HepG2 (cell line): ENCODE measurements around the gene BPIFB2. TPM values are rescaled to one million over a fixed set of nuclear protein-coding genes. Genes with fewer than 3 reads are reported as not detected.

Experiments
- ADNP ChIP-seq: sonication (generic); formaldehyde crosslinking; IDR thresholded peaks from 2 replicates; pipeline ENCODE4 v1.4.0; 2020; ENCODE audit warnings: missing genetic modification reagents
- ATM ChIP-seq: fragments of 450-650 bp; IDR thresholded peaks from 2 replicates; pipeline ENCODE4 v1.7.1; 2017; ENCODE audit warnings: mild to moderate bottlenecking, borderline replicate concordance
- CBFB ChIP-seq: sonication (generic); formaldehyde crosslinking; IDR thresholded peaks from 2 replicates; pipeline ENCODE4 v1.4.0; 2020; ENCODE audit warnings: missing genetic modification reagents
- CCDC6 ChIP-seq: sonication (generic); formaldehyde crosslinking; IDR thresholded peaks from 2 replicates; pipeline ENCODE4 v1.8.1; 2022; ENCODE audit warnings: mild to moderate bottlenecking, missing genetic modification reagents, moderate library complexity
- CREB1 ChIP-seq, 2 experiments: fragments of 450-650 bp in 1 of 2; IDR thresholded peaks; 2 replicates each; pipeline ENCODE4 v1.6.1; 2016 to 2017; ENCODE audit warnings: control low read depth in 1 of 2, mild to moderate bottlenecking in 1 of 2, missing compliant biosample characterization in 1 of 2, missing genetic modification characterization in 1 of 2
- DNMT1 ChIP-seq: sonication (generic); formaldehyde crosslinking; IDR thresholded peaks from 2 replicates; pipeline ENCODE4 v1.5.1; 2020; ENCODE audit warnings: mild to moderate bottlenecking, missing genetic modification reagents
- MTF1 ChIP-seq: sonication (generic); formaldehyde crosslinking; IDR thresholded peaks from 2 replicates; pipeline ENCODE4 v1.5.0; 2020; ENCODE audit warnings: missing genetic modification reagents
- NCOA5 ChIP-seq: sonication (generic); formaldehyde crosslinking; IDR thresholded peaks from 2 replicates; pipeline ENCODE4 v1.4.0; 2020; ENCODE audit warnings: missing genetic modification reagents
- NFE2L1 ChIP-seq: sonication (generic); formaldehyde crosslinking; IDR thresholded peaks from 2 replicates; pipeline ENCODE4 v1.4.0; 2020; ENCODE audit warnings: missing genetic modification reagents, mild to moderate bottlenecking, borderline replicate concordance
- PLSCR1 ChIP-seq: sonication (generic); formaldehyde crosslinking; IDR thresholded peaks from 2 replicates; pipeline ENCODE4 v1.5.0; 2020; ENCODE audit warnings: missing genetic modification reagents, mild to moderate bottlenecking, borderline replicate concordance
- RFX1 ChIP-seq: fragments of 450-650 bp; IDR thresholded peaks from 2 replicates; pipeline ENCODE4 v1.6.1; 2017
- RFX5 ChIP-seq: IDR thresholded peaks from 2 replicates; pipeline ENCODE4 v1.6.1; 2011; ENCODE audit warnings: low read depth, low read length, improper control_type of control experiment
- SNRNP70 ChIP-seq: fragments of 200-400 bp; formaldehyde crosslinking; IDR thresholded peaks from 2 replicates; pipeline ENCODE4 v1.6.1; 2017; ENCODE audit warnings: mild to moderate bottlenecking, low read depth, low read length, moderate library complexity
- ZKSCAN1 ChIP-seq: fragments of 150-350 bp; IDR thresholded peaks from 2 replicates; pipeline ENCODE4 v1.6.1; 2014; ENCODE audit warnings: low read length
- ZKSCAN8 ChIP-seq: IDR thresholded peaks from 2 replicates; pipeline ENCODE4 v1.6.1; 2016; ENCODE audit warnings: borderline replicate concordance, missing genetic modification reagents, missing compliant biosample characterization
- ZNF543 ChIP-seq: sonication (generic); formaldehyde crosslinking; IDR thresholded peaks from 2 replicates; pipeline ENCODE4 v1.4.0; 2020; ENCODE audit warnings: mild to moderate bottlenecking, missing genetic modification reagents
- ZNF672 ChIP-seq: sonication (generic); formaldehyde crosslinking; IDR thresholded peaks from 2 replicates; pipeline ENCODE4 v1.8.1; 2022; ENCODE audit warnings: missing genetic modification reagents
- polyA plus RNA-seq, 8 experiments: library from polyadenylated mRNA; depleted of rRNA in 3 of 8; stranded (reverse) in 7 of 8; unstranded in 1 of 8; fragments of >200 nt; fragmentation: Illumina TruSeq in 4 of 8; extraction: Trizol in 4 of 8; gene quantifications; 2 replicates each; pipeline versions ENCODE4 v1.2.1 to v1.2.3, GENCODE V29; 2011 to 2016; ENCODE audit warnings: low read depth in 4 of 8, missing spikeins in 1 of 8, mixed read lengths in 1 of 8; ENCODE audit not compliant: insufficient read depth in 1 of 8
- total RNA-seq, 5 experiments: library from RNA; depleted of rRNA; stranded (reverse); fragments of >200 nt; fragmentation: Illumina TruSeq; extraction: Trizol; gene quantifications; 2 replicates each; pipeline ENCODE4 v1.2.3, GENCODE V29; 2016; ENCODE audit warnings: low read depth in 1 of 5
- TF ChIP-seq, protein P1 (sequence below): sonication (generic); formaldehyde crosslinking; IDR thresholded peaks from 2 replicates; pipeline ENCODE4 v1.5.0; 2020; ENCODE audit warnings: mild to moderate bottlenecking, missing genetic modification reagents, borderline replicate concordance
- TF ChIP-seq, protein P2 (sequence below): sonication (generic); formaldehyde crosslinking; IDR thresholded peaks from 2 replicates; pipeline ENCODE4 v1.5.0; 2020; ENCODE audit warnings: missing genetic modification reagents
- TF ChIP-seq, protein P3 (sequence below): sonication (generic); formaldehyde crosslinking; IDR thresholded peaks from 2 replicates; pipeline ENCODE4 v1.8.0; 2022; ENCODE audit warnings: missing genetic modification reagents, mild to moderate bottlenecking, moderate library complexity, borderline replicate concordance
- TF ChIP-seq, protein P4 (sequence below): sonication (generic); formaldehyde crosslinking; IDR thresholded peaks from 2 replicates; pipeline ENCODE4 v1.5.0; 2020; ENCODE audit warnings: missing genetic modification reagents

The BPIFB2 gene
- total and polyA plus RNA-seq, 2 of the 13 experiments (the other 11 are each of a cell fraction or from before 2014, with no cell fraction given): 54.5 to 902 TPM

- no peak for TF ChIP-seq CCDC6 (CRISPR knock-in tag)
- TF ChIP-seq CBFB (CRISPR knock-in tag): peak; percentile 96
- TF ChIP-seq, protein P1, sequence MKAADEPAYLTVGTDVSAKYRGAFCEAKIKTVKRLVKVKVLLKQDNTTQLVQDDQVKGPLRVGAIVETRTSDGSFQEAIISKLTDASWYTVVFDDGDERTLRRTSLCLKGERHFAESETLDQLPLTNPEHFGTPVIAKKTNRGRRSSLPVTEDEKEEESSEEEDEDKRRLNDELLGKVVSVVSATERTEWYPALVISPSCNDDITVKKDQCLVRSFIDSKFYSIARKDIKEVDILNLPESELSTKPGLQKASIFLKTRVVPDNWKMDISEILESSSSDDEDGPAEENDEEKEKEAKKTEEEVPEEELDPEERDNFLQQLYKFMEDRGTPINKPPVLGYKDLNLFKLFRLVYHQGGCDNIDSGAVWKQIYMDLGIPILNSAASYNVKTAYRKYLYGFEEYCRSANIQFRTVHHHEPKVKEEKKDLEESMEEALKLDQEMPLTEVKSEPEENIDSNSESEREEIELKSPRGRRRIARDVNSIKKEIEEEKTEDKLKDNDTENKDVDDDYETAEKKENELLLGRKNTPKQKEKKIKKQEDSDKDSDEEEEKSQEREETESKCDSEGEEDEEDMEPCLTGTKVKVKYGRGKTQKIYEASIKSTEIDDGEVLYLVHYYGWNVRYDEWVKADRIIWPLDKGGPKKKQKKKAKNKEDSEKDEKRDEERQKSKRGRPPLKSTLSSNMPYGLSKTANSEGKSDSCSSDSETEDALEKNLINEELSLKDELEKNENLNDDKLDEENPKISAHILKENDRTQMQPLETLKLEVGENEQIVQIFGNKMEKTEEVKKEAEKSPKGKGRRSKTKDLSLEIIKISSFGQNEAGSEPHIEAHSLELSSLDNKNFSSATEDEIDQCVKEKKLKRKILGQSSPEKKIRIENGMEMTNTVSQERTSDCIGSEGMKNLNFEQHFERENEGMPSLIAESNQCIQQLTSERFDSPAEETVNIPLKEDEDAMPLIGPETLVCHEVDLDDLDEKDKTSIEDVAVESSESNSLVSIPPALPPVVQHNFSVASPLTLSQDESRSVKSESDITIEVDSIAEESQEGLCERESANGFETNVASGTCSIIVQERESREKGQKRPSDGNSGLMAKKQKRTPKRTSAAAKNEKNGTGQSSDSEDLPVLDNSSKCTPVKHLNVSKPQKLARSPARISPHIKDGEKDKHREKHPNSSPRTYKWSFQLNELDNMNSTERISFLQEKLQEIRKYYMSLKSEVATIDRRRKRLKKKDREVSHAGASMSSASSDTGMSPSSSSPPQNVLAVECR (CRISPR knock-in tag): peak; percentile 87
- no peak for TF ChIP-seq RFX1
- TF ChIP-seq NFE2L1 (CRISPR knock-in tag): no peak; the same call in 1 of the 2 replicates
- peak; percentile 95; the same call in 1 of the 2 replicates for TF ChIP-seq ZKSCAN8 (CRISPR knock-in tag)
- no peak for TF ChIP-seq ZKSCAN1
- TF ChIP-seq, protein P2, sequence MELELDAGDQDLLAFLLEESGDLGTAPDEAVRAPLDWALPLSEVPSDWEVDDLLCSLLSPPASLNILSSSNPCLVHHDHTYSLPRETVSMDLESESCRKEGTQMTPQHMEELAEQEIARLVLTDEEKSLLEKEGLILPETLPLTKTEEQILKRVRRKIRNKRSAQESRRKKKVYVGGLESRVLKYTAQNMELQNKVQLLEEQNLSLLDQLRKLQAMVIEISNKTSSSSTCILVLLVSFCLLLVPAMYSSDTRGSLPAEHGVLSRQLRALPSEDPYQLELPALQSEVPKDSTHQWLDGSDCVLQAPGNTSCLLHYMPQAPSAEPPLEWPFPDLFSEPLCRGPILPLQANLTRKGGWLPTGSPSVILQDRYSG (CRISPR knock-in tag): no peak
- TF ChIP-seq, protein P3, sequence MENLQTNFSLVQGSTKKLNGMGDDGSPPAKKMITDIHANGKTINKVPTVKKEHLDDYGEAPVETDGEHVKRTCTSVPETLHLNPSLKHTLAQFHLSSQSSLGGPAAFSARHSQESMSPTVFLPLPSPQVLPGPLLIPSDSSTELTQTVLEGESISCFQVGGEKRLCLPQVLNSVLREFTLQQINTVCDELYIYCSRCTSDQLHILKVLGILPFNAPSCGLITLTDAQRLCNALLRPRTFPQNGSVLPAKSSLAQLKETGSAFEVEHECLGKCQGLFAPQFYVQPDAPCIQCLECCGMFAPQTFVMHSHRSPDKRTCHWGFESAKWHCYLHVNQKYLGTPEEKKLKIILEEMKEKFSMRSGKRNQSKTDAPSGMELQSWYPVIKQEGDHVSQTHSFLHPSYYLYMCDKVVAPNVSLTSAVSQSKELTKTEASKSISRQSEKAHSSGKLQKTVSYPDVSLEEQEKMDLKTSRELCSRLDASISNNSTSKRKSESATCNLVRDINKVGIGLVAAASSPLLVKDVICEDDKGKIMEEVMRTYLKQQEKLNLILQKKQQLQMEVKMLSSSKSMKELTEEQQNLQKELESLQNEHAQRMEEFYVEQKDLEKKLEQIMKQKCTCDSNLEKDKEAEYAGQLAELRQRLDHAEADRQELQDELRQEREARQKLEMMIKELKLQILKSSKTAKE (CRISPR knock-in tag): peak; percentile 100
- no peak for TF ChIP-seq MTF1 (CRISPR knock-in tag)
- TF ChIP-seq CREB1 (IDR thresholded peaks at IDR 0.05): no peak
- TF ChIP-seq CREB1 (CRISPR knock-in tag; IDR thresholded peaks at IDR 0.05): no peak
- peak; percentile 61; the same call in 1 of the 2 replicates for TF ChIP-seq ZNF543 (CRISPR knock-in tag)
- TF ChIP-seq SNRNP70: no peak
- TF ChIP-seq NCOA5 (CRISPR knock-in tag): no peak
- TF ChIP-seq, protein P4, sequence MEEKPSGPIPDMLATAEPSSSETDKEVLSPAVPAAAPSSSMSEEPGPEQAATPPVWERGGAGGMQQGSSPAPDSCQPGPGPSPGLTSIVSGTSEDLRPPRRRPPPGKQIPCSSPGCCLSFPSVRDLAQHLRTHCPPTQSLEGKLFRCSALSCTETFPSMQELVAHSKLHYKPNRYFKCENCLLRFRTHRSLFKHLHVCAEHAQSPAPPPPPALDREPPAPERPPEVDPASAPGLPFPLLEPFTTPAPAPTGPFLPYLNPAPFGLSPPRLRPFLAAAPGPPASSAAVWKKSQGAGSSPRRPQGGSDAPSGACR (CRISPR knock-in tag): peak; percentile 95; the same call in 1 of the 2 replicates
- TF ChIP-seq PLSCR1: no peak
- no peak for TF ChIP-seq ADNP (CRISPR knock-in tag)
- no peak for TF ChIP-seq ATM
- TF ChIP-seq RFX5: no peak
- no peak; the same call in 1 of the 2 replicates for TF ChIP-seq DNMT1
- no peak for TF ChIP-seq ZNF672 (CRISPR knock-in tag)
Measured at GRCh38 chr20:33005908-33006775, 1.4 kb upstream of the BPIFB2 start (continued).
